Psoas muscle (tissue), 8 donors: Measurements from ENCODE around the gene EML4. TPM values are rescaled to one million over a fixed set of nuclear protein-coding genes. Genes with fewer than 3 reads are reported as not detected.

ENCODE experiments used
- ATAC-seq, 4 donors: fragments of 200-7000 bp; cut with Tn5 transposase; one replicate each; pipeline ENCODE4 v1.9.1; 2020; ENCODE audit warnings: moderate library complexity in 3 of 4, mild to moderate bottlenecking in 2 of 4
- DNase-seq, 2 donors: peaks; one replicate each; pipeline ENCODE4 v3.0.0-alpha.2; 2020
- H3K27ac ChIP-seq: fragments of 200-600 bp; one replicate; pipeline ENCODE4 v1.8.0; 2022
- H3K27me3 ChIP-seq, 3 donors: fragments of 200-600 bp in 1 of 3; one replicate each; pipeline versions ENCODE4 v1.6.1 to v1.8.0; 2013 to 2022; ENCODE audit warnings: low read length in 2 of 3, mild to moderate bottlenecking in 2 of 3, moderate library complexity in 1 of 3; ENCODE audit not compliant: insufficient read depth in 3 of 3
- H3K36me3 ChIP-seq, 2 donors: fragments of 200-600 bp in 1 of 2; one replicate each; pipeline versions ENCODE4 v1.6.1 to v1.8.0; 2013 to 2022; ENCODE audit warnings: low read depth in 1 of 2, mild to moderate bottlenecking in 1 of 2, moderate library complexity in 1 of 2; ENCODE audit not compliant: insufficient read depth in 1 of 2
- H3K4me1 ChIP-seq: fragments of 200-600 bp; one replicate; pipeline ENCODE4 v1.8.0; 2022
- H3K4me3 ChIP-seq: fragments of 200-600 bp; one replicate; pipeline ENCODE4 v1.8.0; 2022; ENCODE audit warnings: mild to moderate bottlenecking
- H3K9me3 ChIP-seq: fragments of 200-600 bp; one replicate; pipeline ENCODE4 v1.8.0; 2022
- CTCF ChIP-seq: fragments of 200-600 bp; IDR thresholded peaks from one replicate; pipeline ENCODE4 v1.8.0; 2022; ENCODE audit warnings: antibody characterized with exemption
- WGBS, 3 donors: extraction: QIAGEN DNeasy Blood & Tissue Kit; methylation state at CpG; one replicate each; pipeline versions ENCODE4 v1.1.6 to v1.1.7; 2013; 5-methylcytosine and 5-hydroxymethylcytosine counted together
- intact Hi-C, 2 donors: fragments of 100-400 bp; cut with DNase I; formaldehyde crosslinking; loops; one replicate each; pipeline versions ENCODE4 v1.11.0 to v1.14.2; 2022
- polyA plus RNA-seq, 3 donors: library from polyadenylated mRNA; stranded (reverse); fragments of 200-250 nt; gene quantifications; one replicate each; pipeline ENCODE4 v1.2.3, GENCODE V29; 2013
- total RNA-seq, 4 donors: library from RNA; stranded (reverse); fragmentation: NEBNext Ultra II Directional in 2 of 4; extraction: Animal tissue kit (Norgen Biotek cat#: 25700) in 2 of 4; gene quantifications; one replicate each; pipeline versions ENCODE4 v1.2.1 to v1.2.4, GENCODE V29; 2021 to 2023
- donor health status: healthy with polysubstance abuse.
- donor health status: DM: no; HTN: no; CAD: no; lungs with moderate emphysema.
- donor health status: Bipolar disorder and iron deficiency.
- donor health status: healthy.
- donor health status: DM: yes; HTN: yes; CAD: no.
- donor health status: DM: no; HTN: no; CAD: no.
- donor health status: DM: no; HTN: no; CAD: no.
- donor health status: DM: yes; HTN: yes; CAD: no.

The EML4 gene
- total and polyA plus RNA-seq, 7 donors = 2.7 to 8.9 (median 5.0) TPM

GRCh38 chr2:42207826-42208225 lies 38.7 kb downstream of the EML4 start:
- Histone ChIP-seq H3K27me3 (no peaks in the 10 kb centered on the region), H3K36me3 (no peaks in the 10 kb centered on the region), H3K4me3 (no peak overlapping the region), H3K4me1 (no peaks in the 10 kb centered on the region), H3K27ac (no peak overlapping the region), H3K9me3 (no peaks in the 10 kb centered on the region)
- intact Hi-C loops = no loop called here
- no peak for TF ChIP-seq CTCF
- WGBS, 3 donors = 95 to 97% (median 96%) methylated on average over 5 of the region's 5 CpGs
- ATAC-seq (no peak), DNase-seq (no peak)

- Histone ChIP-seq H3K27me3 (no peaks in the 10 kb centered on the region), H3K4me3 (no peak overlapping the region), H3K27ac (no peak overlapping the region), H3K4me1 (no peaks in the 10 kb centered on the region), H3K9me3 (no peaks in the 10 kb centered on the region), H3K36me3 (no peaks in the 10 kb centered on the region)
- DNase-seq (no peak), ATAC-seq (no peak)
- WGBS, 3 donors = 96% methylated on average over 2 of the region's 2 CpGs
- intact Hi-C loops = no loop called here
- no peak for TF ChIP-seq CTCF
These were observed 41.0 kb downstream of the EML4 start for GRCh38 chr2:42210203-42210602.

- no peak overlapping the region for H3K4me3 ChIP-seq
- H3K27ac ChIP-seq = no peak overlapping the region
- no peak for ATAC-seq
- no peaks in the 10 kb centered on the region for H3K27me3 ChIP-seq
- no peaks in the 10 kb centered on the region for H3K36me3 ChIP-seq
- DNase-seq = no peak
- intact Hi-C loops = no loop called here
- WGBS, 3 donors = 93 to 95% (median 94%) methylated on average over 5 of the region's 5 CpGs
- no peak for TF ChIP-seq CTCF
- no peaks in the 10 kb centered on the region for H3K4me1 ChIP-seq
- H3K9me3 ChIP-seq = no peaks in the 10 kb centered on the region
These were observed 42.1 kb downstream of the EML4 start for GRCh38 chr2:42211291-42211690.

GRCh38 chr2:42214669-42215068 lies 45.5 kb downstream of the EML4 start:
- no peaks in the 10 kb centered on the region for H3K9me3 ChIP-seq
- H3K27ac ChIP-seq = no peak overlapping the region
- no peaks in the 10 kb centered on the region for H3K4me1 ChIP-seq
- intact Hi-C loops = no loop called here
- H3K4me3 ChIP-seq = no peak overlapping the region
- no peak for DNase-seq
- no peak for ATAC-seq
- H3K36me3 ChIP-seq = no peaks in the 10 kb centered on the region
- no peak for TF ChIP-seq CTCF
- WGBS, 3 donors = 96 to 99% (median 96%) methylated on average over 4 of the region's 4 CpGs
- no peaks in the 10 kb centered on the region for H3K27me3 ChIP-seq

- TF ChIP-seq CTCF = no peak
- no peak overlapping the region for H3K4me3 ChIP-seq
- ATAC-seq = no peak
- H3K36me3 ChIP-seq = no peaks in the 10 kb centered on the region
- H3K27ac ChIP-seq = no peak overlapping the region
- H3K27me3 ChIP-seq = no peaks in the 10 kb centered on the region
- no peaks in the 10 kb centered on the region for H3K4me1 ChIP-seq
- intact Hi-C loops = no loop called here
- H3K9me3 ChIP-seq = no peaks in the 10 kb centered on the region
- DNase-seq = no peak
These were observed 47.5 kb downstream of the EML4 start for GRCh38 chr2:42216694-42217093.
